ENCODE results near the gene SMIM30. TPM values are rescaled to one million over a fixed set of nuclear protein-coding genes. Genes with fewer than 3 reads are reported as not detected.
A peak's percentile ranks its signal among the peaks of the same experiment; 100 is the strongest.
"Not testable (repeated sequence)": the region's sequence is repeated elsewhere in the genome, so short reads cannot be mapped to it uniquely, and the experiment has no call there.

Gene SMIM30
- total RNA-seq, 2 donors from 2014 or later = 29.2 to 56.5 TPM

GRCh38 chr7:113128031-113128430 is 9.7 kb upstream of the SMIM30 start:
- Mint-ChIP-seq H3K36me3 (ENCODE audit: low read depth) (no peaks in the 10 kb centered on the region), H3K4me1 (peaks cover under 1% of the 10 kb centered on the region), H3K27me3 (peaks cover 4% of the 10 kb centered on the region), H3K27ac (no peak overlapping the region), H3K4me3 (no peak overlapping the region), H3K9me3 (no peaks in the 10 kb centered on the region)
- ATAC-seq (replicated peaks) = no peak

- no peaks in the 10 kb centered on the region for H3K9me3 Mint-ChIP-seq
- no peak for ATAC-seq (replicated peaks)
- H3K36me3 Mint-ChIP-seq (ENCODE audit: low read depth) = no peaks in the 10 kb centered on the region
- H3K4me1 Mint-ChIP-seq = peaks cover 5% of the 10 kb centered on the region
- no peak overlapping the region for H3K4me3 Mint-ChIP-seq
- H3K27ac Mint-ChIP-seq = no peak overlapping the region
- peaks cover 4% of the 10 kb centered on the region for H3K27me3 Mint-ChIP-seq
Measured at GRCh38 chr7:113125728-113126127, 7.4 kb upstream of the SMIM30 start.

- peaks cover 1% of the 10 kb centered on the region for H3K36me3 Mint-ChIP-seq (ENCODE audit: low read depth)
- H3K9me3 Mint-ChIP-seq = peaks cover 6% of the 10 kb centered on the region
- H3K27me3 Mint-ChIP-seq = peaks cover 4% of the 10 kb centered on the region
- H3K4me3 Mint-ChIP-seq = peak overlapping the region; percentile 41
- peak overlapping the region; percentile 78 for H3K27ac Mint-ChIP-seq
- ATAC-seq (replicated peaks) = peak; percentile 62
- H3K4me1 Mint-ChIP-seq = peaks cover 12% of the 10 kb centered on the region
Measured at GRCh38 chr7:113122744-113123143, 4.4 kb upstream of the SMIM30 start.

GRCh38 chr7:113120647-113121046 is 2.3 kb upstream of the SMIM30 start:
- H3K27me3 Mint-ChIP-seq = peaks cover 4% of the 10 kb centered on the region
- peaks cover 6% of the 10 kb centered on the region for H3K9me3 Mint-ChIP-seq
- peak overlapping the region; percentile 83 for H3K4me3 Mint-ChIP-seq
- H3K27ac Mint-ChIP-seq = peak overlapping the region; percentile 20
- no peak for ATAC-seq (replicated peaks)
- H3K36me3 Mint-ChIP-seq (ENCODE audit: low read depth) = peaks cover 17% of the 10 kb centered on the region
- H3K4me1 Mint-ChIP-seq = peaks cover 16% of the 10 kb centered on the region

- peaks cover 16% of the 10 kb centered on the region for H3K4me1 Mint-ChIP-seq
- peak overlapping the region; percentile 80 for H3K27ac Mint-ChIP-seq
- no peak for ATAC-seq (replicated peaks)
- peak overlapping the region; percentile 83 for H3K4me3 Mint-ChIP-seq
- peaks cover 6% of the 10 kb centered on the region for H3K9me3 Mint-ChIP-seq
- H3K27me3 Mint-ChIP-seq = no peaks in the 10 kb centered on the region
- peaks cover 29% of the 10 kb centered on the region for H3K36me3 Mint-ChIP-seq (ENCODE audit: low read depth)
Measured at GRCh38 chr7:113119429-113119828, 1.1 kb upstream of the SMIM30 start.

- not testable (repeated sequence) for ATAC-seq (replicated peaks); H3K27me3 Mint-ChIP-seq; H3K9me3 Mint-ChIP-seq
- H3K4me1 Mint-ChIP-seq = peaks cover 11% of the 10 kb centered on the region
- H3K4me3 Mint-ChIP-seq = peak overlapping the region; percentile 83
- peaks cover 48% of the 10 kb centered on the region for H3K36me3 Mint-ChIP-seq (ENCODE audit: low read depth)
- H3K27ac Mint-ChIP-seq = peak overlapping the region; percentile 80
Measured at GRCh38 chr7:113117374-113117774, 980 bp downstream of the SMIM30 start.

- Mint-ChIP-seq H3K9me3 (no peaks in the 10 kb centered on the region), H3K4me3 (no peak overlapping the region), H3K27me3 (no peaks in the 10 kb centered on the region), H3K27ac (no peak overlapping the region), H3K36me3 (ENCODE audit: low read depth) (peaks cover 50% of the 10 kb centered on the region), H3K4me1 (peaks cover 5% of the 10 kb centered on the region)
- ATAC-seq (replicated peaks) = no peak
Measured at GRCh38 chr7:113113912-113114311, 4.4 kb downstream of the SMIM30 start.

- no peak overlapping the region for H3K4me3 Mint-ChIP-seq
- no peaks in the 10 kb centered on the region for H3K9me3 Mint-ChIP-seq
- peaks cover 24% of the 10 kb centered on the region for H3K36me3 Mint-ChIP-seq (ENCODE audit: low read depth)
- no peaks in the 10 kb centered on the region for H3K4me1 Mint-ChIP-seq
- H3K27ac Mint-ChIP-seq = no peak overlapping the region
- ATAC-seq (replicated peaks) = no peak
- peaks cover 6% of the 10 kb centered on the region for H3K27me3 Mint-ChIP-seq
Measured at GRCh38 chr7:113109718-113110117, 8.6 kb downstream of the SMIM30 start.

- Mint-ChIP-seq H3K27me3 (peaks cover 11% of the 10 kb centered on the region), H3K27ac (no peak overlapping the region), H3K9me3 (no peaks in the 10 kb centered on the region)
Measured at GRCh38 chr7:113100121-113100603, 18.2 kb downstream of the SMIM30 start.

GRCh38 chr7:113099284-113099919 is 19.0 kb downstream of the SMIM30 start:
- no peak for ATAC-seq (replicated peaks)
- Mint-ChIP-seq H3K9me3 (no peaks in the 10 kb centered on the region), H3K4me3 (no peak overlapping the region), H3K27me3 (peaks cover 16% of the 10 kb centered on the region), H3K27ac (no peak overlapping the region), H3K36me3 (ENCODE audit: low read depth) (no peaks in the 10 kb centered on the region), H3K4me1 (no peaks in the 10 kb centered on the region)

More at GRCh38 chr7:113100121-113100603, 18.2 kb downstream of the SMIM30 start:
- no peak overlapping the region for H3K4me3 Mint-ChIP-seq
- no peaks in the 10 kb centered on the region for H3K36me3 Mint-ChIP-seq (ENCODE audit: low read depth)
- ATAC-seq (replicated peaks) = no peak
- H3K4me1 Mint-ChIP-seq = no peaks in the 10 kb centered on the region

GRCh38 chr7:113094517-113095249 is 23.7 kb downstream of the SMIM30 start:
- Mint-ChIP-seq H3K27ac (no peak overlapping the region), H3K9me3 (no peaks in the 10 kb centered on the region), H3K36me3 (ENCODE audit: low read depth) (no peaks in the 10 kb centered on the region), H3K4me3 (no peak overlapping the region), H3K27me3 (peaks cover 21% of the 10 kb centered on the region), H3K4me1 (no peaks in the 10 kb centered on the region)
- no peak for ATAC-seq (replicated peaks)

- H3K27ac Mint-ChIP-seq = no peak overlapping the region
- no peak overlapping the region for H3K4me3 Mint-ChIP-seq
- no peaks in the 10 kb centered on the region for H3K4me1 Mint-ChIP-seq
- peaks cover 21% of the 10 kb centered on the region for H3K27me3 Mint-ChIP-seq
- no peaks in the 10 kb centered on the region for H3K9me3 Mint-ChIP-seq
- ATAC-seq (replicated peaks) = no peak
- H3K36me3 Mint-ChIP-seq (ENCODE audit: low read depth) = no peaks in the 10 kb centered on the region
Measured at GRCh38 chr7:113093561-113093960, 24.8 kb downstream of the SMIM30 start.

GRCh38 chr7:113092762-113093161 is 25.6 kb downstream of the SMIM30 start:
- Mint-ChIP-seq H3K27me3 (peaks cover 22% of the 10 kb centered on the region), H3K36me3 (ENCODE audit: low read depth) (no peaks in the 10 kb centered on the region), H3K9me3 (no peaks in the 10 kb centered on the region), H3K4me3 (no peak overlapping the region), H3K27ac (no peak overlapping the region), H3K4me1 (no peaks in the 10 kb centered on the region)
- no peak for ATAC-seq (replicated peaks)

- Mint-ChIP-seq H3K27ac (no peak overlapping the region), H3K4me3 (peak overlapping the region; percentile 46), H3K36me3 (ENCODE audit: low read depth) (no peaks in the 10 kb centered on the region), H3K4me1 (peaks cover 5% of the 10 kb centered on the region), H3K27me3 (peaks cover 42% of the 10 kb centered on the region), H3K9me3 (no peaks in the 10 kb centered on the region)
- peak; percentile 43 for ATAC-seq (replicated peaks)
Measured at GRCh38 chr7:113087071-113087998, 31.0 kb downstream of the SMIM30 start.
